HEK293T (cell line): ENCODE results near the gene TRIM38.

Experiments
- CTCF ChIA-PET: fragments of 350-600 bp; formaldehyde crosslinking; extraction: SDS; loops from one replicate; lab custom pipeline; 2021; ENCODE audit warnings: antibody characterized with exemption, inconsistent platforms; lab: Yijun Ruan, JAX
- POLR2A ChIA-PET: fragments of 350-600 bp; formaldehyde crosslinking; extraction: SDS; loops from one replicate; lab custom pipeline; 2020; ENCODE audit warnings: antibody characterized with exemption, inconsistent platforms; lab: Yijun Ruan, JAX
- DNase-seq: peaks from one replicate; pipeline ENCODE4 v3.0.0; 2012; ENCODE audit warnings: mixed read lengths; ENCODE audit errors: extremely low spot score
- ARNT ChIP-seq: fragments of 450-650 bp; IDR thresholded peaks from 2 replicates; pipeline ENCODE4 v1.6.1; 2017; ENCODE audit warnings: mild to moderate bottlenecking
- CTBP1 ChIP-seq: fragments of 450-650 bp; IDR thresholded peaks from 2 replicates; pipeline ENCODE4 v1.6.1; 2016; ENCODE audit warnings: borderline replicate concordance
- ELF4 ChIP-seq: fragments of 450-650 bp; IDR thresholded peaks from 2 replicates; pipeline ENCODE4 v1.6.1; 2017; ENCODE audit warnings: antibody characterized with exemption
- FOXA1 ChIP-seq: fragments of 450-650 bp; IDR thresholded peaks from 2 replicates; pipeline ENCODE4 v1.6.1; 2016; ENCODE audit warnings: mild to moderate bottlenecking
- FOXK2 ChIP-seq: fragments of 450-650 bp; IDR thresholded peaks from 2 replicates; pipeline ENCODE4 v1.6.1; 2016; ENCODE audit warnings: mild to moderate bottlenecking
- FOXM1 ChIP-seq: fragments of 450-650 bp; IDR thresholded peaks from 2 replicates; pipeline ENCODE4 v1.6.1; 2017; ENCODE audit warnings: mild to moderate bottlenecking, borderline replicate concordance
- HDGF ChIP-seq: fragments of 450-650 bp; IDR thresholded peaks from 2 replicates; pipeline ENCODE4 v1.6.1; 2017; ENCODE audit warnings: antibody characterized with exemption, borderline replicate concordance
- L3MBTL2 ChIP-seq: fragments of 450-650 bp; conservative IDR thresholded peaks from 2 replicates; pipeline ENCODE4 v1.6.1; 2016; ENCODE audit warnings: mild to moderate bottlenecking
- LEF1 ChIP-seq: fragments of 450-650 bp; IDR thresholded peaks from 2 replicates; pipeline ENCODE4 v1.6.1; 2017; ENCODE audit warnings: mild to moderate bottlenecking, borderline replicate concordance
- NFRKB ChIP-seq: fragments of 450-650 bp; IDR thresholded peaks from 2 replicates; pipeline ENCODE4 v1.6.1; 2016; ENCODE audit warnings: mild to moderate bottlenecking, moderate library complexity
- PKNOX1 ChIP-seq: fragments of 450-650 bp; IDR thresholded peaks from 2 replicates; pipeline ENCODE4 v1.6.1; 2016
- SP1 ChIP-seq: fragments of 450-650 bp; IDR thresholded peaks from 2 replicates; pipeline ENCODE4 v1.6.1; 2017
- TARDBP ChIP-seq: fragments of 450-650 bp; IDR thresholded peaks from 2 replicates; pipeline ENCODE4 v1.6.1; 2016
- ZNF384 ChIP-seq: fragments of 450-650 bp; IDR thresholded peaks from 2 replicates; pipeline ENCODE4 v1.6.1; 2016

The TRIM38 gene

GRCh38 chr6:26032340-26033084 is 69.9 kb downstream of the TRIM38 start:
- no peak for DNase-seq
- TF ChIP-seq FOXK2 = no peak
- TF ChIP-seq CTBP1 = no peak
- TF ChIP-seq LEF1 = no peak
- TF ChIP-seq L3MBTL2 = peak; percentile 40; the same call in 1 of the 2 replicates
- TF ChIP-seq HDGF = no peak
- TF ChIP-seq TARDBP = no peak
- TF ChIP-seq FOXM1 = no peak
- no peak for TF ChIP-seq NFRKB
- POLR2A ChIA-PET = interaction anchor here (0.6 to 16.4 kb wide), 37 partner anchors 8 to 1861 kb away, joined by 3 to 715 read pairs (median 10); a partner anchor contains a TSS
- CTCF ChIA-PET = interaction anchor here (0.8 kb wide), 1 partner anchor 11 kb away, joined by 3 read pairs; no protein-coding TSS in a partner anchor

- no peak for TF ChIP-seq ZNF384
- no peak for TF ChIP-seq LEF1
- TF ChIP-seq NFRKB = peak; percentile 81
- TF ChIP-seq SP1 = no peak
- no peak; the same call in none of the 2 replicates for TF ChIP-seq L3MBTL2
- TF ChIP-seq ELF4 = peak; percentile 62; the same call in 1 of the 2 replicates
- TF ChIP-seq ARNT = no peak
- POLR2A ChIA-PET = interaction anchor here (1.4 to 16.4 kb wide), 17 partner anchors 12 to 1861 kb away, joined by 6 to 715 read pairs (median 26); a partner anchor contains a TSS
- CTCF ChIA-PET = interaction anchor here (0.8 kb wide), 1 partner anchor 11 kb away, joined by 3 read pairs; no protein-coding TSS in a partner anchor
- peak; percentile 79 for DNase-seq
Observed at GRCh38 chr6:26033085-26033940, 70.7 kb downstream of the TRIM38 start.

- ChIA-PET POLR2A (interaction anchor here (3.0 to 16.4 kb wide), 5 partner anchors 12 to 1112 kb away, joined by 20 to 715 read pairs (median 243); a partner anchor contains a TSS), CTCF (no interaction called here)
- no peak for DNase-seq
- TF ChIP-seq TARDBP (no peak), L3MBTL2 (peak; percentile 38)
Observed at GRCh38 chr6:26033941-26034354, 71.3 kb downstream of the TRIM38 start.

GRCh38 chr6:26034905-26035304 is 72.3 kb downstream of the TRIM38 start:
- ChIA-PET CTCF (interaction anchor here (0.7 kb wide), 1 partner anchor 9 kb away, joined by 6 read pairs; no protein-coding TSS in a partner anchor), POLR2A (interaction anchor here (1.1 to 16.4 kb wide), 2 partner anchors 15 to 21 kb away, joined by 3 to 715 read pairs; a partner anchor contains a TSS)
- DNase-seq = no peak
- TF ChIP-seq FOXM1 = no peak
- no peak for TF ChIP-seq FOXA1
- no peak for TF ChIP-seq NFRKB
- no peak for TF ChIP-seq SP1
- TF ChIP-seq L3MBTL2 = no peak
- TF ChIP-seq HDGF = no peak
- no peak for TF ChIP-seq LEF1
- no peak for TF ChIP-seq PKNOX1
- no peak for TF ChIP-seq TARDBP
- no peak for TF ChIP-seq ARNT
